Lung (tissue), 12 donors: ENCODE measurements around the gene ARL13B. TPM values are rescaled to one million over a fixed set of nuclear protein-coding genes. Genes with fewer than 3 reads are reported as not detected.

Experiments
- ATAC-seq: fragments of 200-7000 bp; cut with Tn5 transposase; one replicate; pipeline ENCODE4 v1.9.1; 2020; ENCODE audit warnings: moderate number of reproducible peaks; ENCODE audit not compliant: insufficient read depth, low FRiP score
- DNase-seq, 3 donors: peaks; one replicate each; pipeline ENCODE4 v3.0.0-alpha.2; 2013 to 2017
- H3K27ac ChIP-seq, 2 donors: one replicate each; pipeline ENCODE4 v1.5.1; 2013; ENCODE audit warnings: mild to moderate bottlenecking in 2 of 2, moderate library complexity in 2 of 2, control low read depth in 1 of 2, inconsistent platforms in 1 of 2, low read depth in 1 of 2, low read length in 1 of 2
- H3K27me3 ChIP-seq, 3 donors: one replicate each; pipeline ENCODE4 v1.5.1; 2013; ENCODE audit warnings: low read length in 2 of 3; ENCODE audit not compliant: control insufficient read depth in 3 of 3, insufficient read depth in 3 of 3
- H3K36me3 ChIP-seq, 4 donors: one replicate each; pipeline ENCODE4 v1.5.1; 2013; ENCODE audit warnings: low read length in 4 of 4, mild to moderate bottlenecking in 1 of 4, moderate library complexity in 1 of 4; ENCODE audit not compliant: control insufficient read depth in 4 of 4, insufficient read depth in 4 of 4
- H3K4me1 ChIP-seq, 5 donors: one replicate each; pipeline ENCODE4 v1.5.1; 2013; ENCODE audit warnings: low read length in 5 of 5, mild to moderate bottlenecking in 2 of 5, moderate library complexity in 1 of 5; ENCODE audit not compliant: control insufficient read depth in 5 of 5, insufficient read depth in 5 of 5
- H3K4me3 ChIP-seq: one replicate; pipeline ENCODE4 v1.5.1; 2013; ENCODE audit warnings: mild to moderate bottlenecking, control low read depth, moderate library complexity
- H3K9ac ChIP-seq, 2 donors: one replicate each; pipeline ENCODE4 v1.5.1; 2013; ENCODE audit warnings: low read length in 2 of 2, control low read depth in 1 of 2; ENCODE audit not compliant: insufficient read depth in 1 of 2
- H3K9me3 ChIP-seq, 4 donors: one replicate each; pipeline ENCODE4 v1.5.1; 2013; ENCODE audit warnings: low read length in 3 of 4, mild to moderate bottlenecking in 1 of 4, moderate library complexity in 1 of 4; ENCODE audit not compliant: control insufficient read depth in 4 of 4, insufficient read depth in 3 of 4
- CTCF ChIP-seq: IDR thresholded peaks from 2 replicates; pipeline ENCODE4 v1.5.1; 2012; ENCODE audit warnings: mild to moderate bottlenecking; ENCODE audit errors: control extremely low read depth, extremely low read depth
- WGBS, 2 donors: extraction: QIAGEN DNeasy Blood & Tissue Kit; methylation state at CpG; one replicate each; pipeline ENCODE4 v1.1.7; 2013; 5-methylcytosine and 5-hydroxymethylcytosine counted together
- polyA plus RNA-seq, 2 donors: library from polyadenylated mRNA; stranded (reverse); fragments of 200-250 nt; gene quantifications; one replicate each; pipeline ENCODE4 v1.2.1, GENCODE V29; 2013
- total RNA-seq, 2 donors: library from RNA; depleted of rRNA in 1 of 2; stranded (reverse); fragments of >200 nt in 1 of 2; gene quantifications; one replicate each; pipeline ENCODE4 v1.2.1, GENCODE V29; 2014 to 2021
- donor health status: control.
- donor health status: control.
- donor health status: Bipolar disorder and iron deficiency.
- donor health status: healthy.
- donor health status: DM: yes; HTN: yes; CAD: no.

The ARL13B gene
- total and polyA plus RNA-seq, 4 donors, result 8.4 to 19.6 (median 13.2) TPM

- ATAC-seq (no peak), DNase-seq (no peak)
- no peaks in the 10 kb centered on the region for H3K4me1 ChIP-seq
- WGBS, 2 donors, result 96 to 100% methylated on average over 2 of the region's 2 CpGs
- H3K9me3 ChIP-seq, result no peaks in the 10 kb centered on the region
- no peak overlapping the region for H3K4me3 ChIP-seq
- H3K36me3 ChIP-seq, result peaks cover 0 to 26% (median 13%) of the 10 kb centered on the region in 4 donors
- no peak overlapping the region for H3K27ac ChIP-seq
- H3K9ac ChIP-seq, result no peak overlapping the region
- no peak for TF ChIP-seq CTCF
- no peaks in the 10 kb centered on the region for H3K27me3 ChIP-seq
These were observed 115.2 kb downstream of the ARL13B start for GRCh38 chr3:94095111-94095510.

GRCh38 chr3:94098452-94098851 is 118.5 kb downstream of the ARL13B start:
- no peak for DNase-seq
- no peaks in the 10 kb centered on the region for H3K27me3 ChIP-seq
- H3K36me3 ChIP-seq, result peaks cover 0 to 32% (median 17%) of the 10 kb centered on the region in 4 donors
- no peaks in the 10 kb centered on the region for H3K9me3 ChIP-seq
- H3K9ac ChIP-seq, result no peak overlapping the region
- H3K4me1 ChIP-seq, result no peaks in the 10 kb centered on the region
- no peak overlapping the region for H3K4me3 ChIP-seq
- no peak for TF ChIP-seq CTCF
- WGBS, 2 donors, result 9 to 64% methylated on average over 3 of the region's 3 CpGs
- no peak for ATAC-seq
- H3K27ac ChIP-seq, result no peak overlapping the region

- no peaks in the 10 kb centered on the region for H3K9me3 ChIP-seq
- DNase-seq (peak in 1 of 3 donors; percentile 9), ATAC-seq (no peak)
- H3K9ac ChIP-seq, result no peak overlapping the region
- no peaks in the 10 kb centered on the region for H3K4me1 ChIP-seq
- no peaks in the 10 kb centered on the region for H3K27me3 ChIP-seq
- WGBS, 2 donors, result 85 to 96% methylated on average over 1 of the region's 1 CpG
- no peak overlapping the region for H3K4me3 ChIP-seq
- H3K36me3 ChIP-seq, result peaks cover 0 to 28% (median 16%) of the 10 kb centered on the region in 4 donors
- no peak overlapping the region for H3K27ac ChIP-seq
- no peak for TF ChIP-seq CTCF
These were observed 119.4 kb downstream of the ARL13B start for GRCh38 chr3:94099311-94099710.

GRCh38 chr3:94101860-94102259 is 121.9 kb downstream of the ARL13B start:
- H3K4me3 ChIP-seq, result no peak overlapping the region
- no peak for TF ChIP-seq CTCF
- no peak for DNase-seq
- no peak for ATAC-seq
- peaks cover 3 to 24% (median 12%) of the 10 kb centered on the region in 4 donors for H3K36me3 ChIP-seq
- no peaks in the 10 kb centered on the region for H3K27me3 ChIP-seq
- H3K27ac ChIP-seq, result no peak overlapping the region
- no peaks in the 10 kb centered on the region for H3K9me3 ChIP-seq
- WGBS, 2 donors, result 60 to 63% methylated on average over 4 of the region's 4 CpGs
- no peaks in the 10 kb centered on the region for H3K4me1 ChIP-seq
- H3K9ac ChIP-seq, result no peak overlapping the region
